Stomach (tissue), 4 donors: ENCODE results near the gene MCF2L2.

Experiments
- CTCF ChIP-seq, 7 experiments: fragments of 450-650 bp in 4 of 7; fragments of 200-600 bp in 3 of 7; sonication (generic) in 3 of 7; IDR thresholded peaks; one replicate each; pipeline ENCODE4 v1.5.1; 2016 to 2019; ENCODE audit warnings: antibody characterized with exemption in 7 of 7, control low read depth in 2 of 7, mild to moderate bottlenecking in 1 of 7
- EP300 ChIP-seq: sonication (generic); formaldehyde crosslinking; IDR thresholded peaks from one replicate; pipeline ENCODE4 v1.6.1; 2017; ENCODE audit warnings: antibody characterized with exemption
- POLR2A ChIP-seq, 4 donors: fragments of 450-650 bp; IDR thresholded peaks; one replicate each; pipeline ENCODE4 v1.6.1; 2016; ENCODE audit warnings: antibody characterized with exemption in 4 of 4, control low read depth in 2 of 4, mild to moderate bottlenecking in 1 of 4, moderate library complexity in 1 of 4
- POLR2AphosphoS5 ChIP-seq, 3 donors: sonication (generic); formaldehyde crosslinking; IDR thresholded peaks; one replicate each; pipeline ENCODE4 v1.6.1; 2016; ENCODE audit warnings: antibody characterized with exemption in 3 of 3

- no peak for TF ChIP-seq POLR2A (IDR thresholded peaks at IDR 0.05)
- no peak for TF ChIP-seq CTCF (IDR thresholded peaks at IDR 0.05)
- no peak for TF ChIP-seq POLR2AphosphoS5 (IDR thresholded peaks at IDR 0.05)
- TF ChIP-seq EP300: no peak
These were observed 176.2 kb downstream of the MCF2L2 start for GRCh38 chr3:183252118-183252782.
